Upper lobe of left lung (tissue), 4 donors: ENCODE results near the gene MYT1.

Source experiments
- CTCF ChIP-seq, 6 experiments: fragments of 450-650 bp in 4 of 6; fragments of 200-600 bp in 2 of 6; sonication (generic) in 2 of 6; IDR thresholded peaks; one replicate each; pipeline ENCODE4 v1.5.1; 2016 to 2019; ENCODE audit warnings: antibody characterized with exemption in 6 of 6
- EP300 ChIP-seq, 4 donors: sonication (generic); formaldehyde crosslinking; IDR thresholded peaks; one replicate each; pipeline ENCODE4 v1.5.1; 2017; ENCODE audit warnings: antibody characterized with exemption in 4 of 4, control low read depth in 2 of 4
- POLR2A ChIP-seq, 4 donors: fragments of 450-650 bp; IDR thresholded peaks; one replicate each; pipeline ENCODE4 v1.5.1; 2016 to 2017; ENCODE audit warnings: antibody characterized with exemption in 4 of 4, mild to moderate bottlenecking in 2 of 4

- TF ChIP-seq EP300 (IDR thresholded peaks at IDR 0.05) (no peak), CTCF (IDR thresholded peaks at IDR 0.05) (no peak), POLR2A (IDR thresholded peaks at IDR 0.05) (no peak)
Observed at GRCh38 chr20:64239449-64240242, 75.4 kb downstream of the MYT1 start.
